ENCODE results near the gene UGGT2. TPM values are rescaled to one million over a fixed set of nuclear protein-coding genes. Genes with fewer than 3 reads are reported as not detected.

UGGT2 gene
- 14.5 and 28.0 TPM in 2 replicates for total RNA-seq (2014; rRNA removed; shearing (Covaris generic))

GRCh38 chr13:96053003-96053703 is at the start of gene UGGT2:
Gene UGGT2 (minus strand): TSS chr13:96053401. CDS start chr13:96053312, 89 bp downstream.
- peak within 1 kb of the TSS; percentile 96 for H3K4me3 ChIP-seq (ENCODE audit: insufficient read depth, low read depth, low read length)
- H3K36me3 ChIP-seq (replicated peaks; ENCODE audit: control insufficient read depth, insufficient read depth, low read length) = no peaks in the 10 kb centered on the region
- no peaks in the 10 kb centered on the region for H3K27me3 ChIP-seq (ENCODE audit: control insufficient read depth, insufficient read depth, low read length)
- peak; percentile 93 for DNase-seq

GRCh38 chr13:96100457-96101220 is 47.4 kb upstream of the UGGT2 start:
- Histone ChIP-seq H3K4me3 (ENCODE audit: insufficient read depth, low read depth, low read length) (no peak overlapping the region), H3K36me3 (replicated peaks; ENCODE audit: control insufficient read depth, insufficient read depth, low read length) (no peaks in the 10 kb centered on the region), H3K27me3 (ENCODE audit: control insufficient read depth, insufficient read depth, low read length) (no peaks in the 10 kb centered on the region)
- DNase-seq = no peak

- Histone ChIP-seq H3K4me3 (ENCODE audit: insufficient read depth, low read depth, low read length) (no peak overlapping the region), H3K27me3 (ENCODE audit: control insufficient read depth, insufficient read depth, low read length) (peaks cover 55% of the 10 kb centered on the region), H3K36me3 (replicated peaks; ENCODE audit: control insufficient read depth, insufficient read depth, low read length) (no peaks in the 10 kb centered on the region)
- no peak for DNase-seq
These were observed 40.2 kb upstream of the UGGT2 start for GRCh38 chr13:96093296-96094006.

- Histone ChIP-seq H3K36me3 (replicated peaks; ENCODE audit: control insufficient read depth, insufficient read depth, low read length) (no peaks in the 10 kb centered on the region), H3K4me3 (ENCODE audit: insufficient read depth, low read depth, low read length) (peak overlapping the region; percentile 44), H3K27me3 (ENCODE audit: control insufficient read depth, insufficient read depth, low read length) (peaks cover 63% of the 10 kb centered on the region)
- peak; percentile 66 for DNase-seq
These were observed 38.2 kb upstream of the UGGT2 start for GRCh38 chr13:96091164-96092117.

GRCh38 chr13:96090240-96091101 is 37.3 kb upstream of the UGGT2 start:
- Histone ChIP-seq H3K4me3 (ENCODE audit: insufficient read depth, low read depth, low read length) (peak overlapping the region; percentile 55), H3K36me3 (replicated peaks; ENCODE audit: control insufficient read depth, insufficient read depth, low read length) (no peaks in the 10 kb centered on the region), H3K27me3 (ENCODE audit: control insufficient read depth, insufficient read depth, low read length) (peaks cover 63% of the 10 kb centered on the region)
- DNase-seq = peak; percentile 82

- peak; percentile 90 for DNase-seq
- H3K4me3 ChIP-seq (ENCODE audit: insufficient read depth, low read depth, low read length) = peak within 1 kb of the TSS; percentile 55
- H3K36me3 ChIP-seq (replicated peaks; ENCODE audit: control insufficient read depth, insufficient read depth, low read length) = no peaks in the 10 kb centered on the region
- peaks cover 63% of the 10 kb centered on the region for H3K27me3 ChIP-seq (ENCODE audit: control insufficient read depth, insufficient read depth, low read length)
These were observed 36.6 kb upstream of the UGGT2 start, which contains the start of gene HS6ST3 for GRCh38 chr13:96089749-96090239. Gene HS6ST3 (plus strand): TSS chr13:96090107.

GRCh38 chr13:96089139-96089538 is 35.9 kb upstream of the UGGT2 start:
- H3K27me3 ChIP-seq (ENCODE audit: control insufficient read depth, insufficient read depth, low read length) = peaks cover 59% of the 10 kb centered on the region
- H3K4me3 ChIP-seq (ENCODE audit: insufficient read depth, low read depth, low read length) = no peak overlapping the region
- no peak for DNase-seq
- H3K36me3 ChIP-seq (replicated peaks; ENCODE audit: control insufficient read depth, insufficient read depth, low read length) = no peaks in the 10 kb centered on the region

- Histone ChIP-seq H3K36me3 (replicated peaks; ENCODE audit: control insufficient read depth, insufficient read depth, low read length) (no peaks in the 10 kb centered on the region), H3K4me3 (ENCODE audit: insufficient read depth, low read depth, low read length) (no peak overlapping the region), H3K27me3 (ENCODE audit: control insufficient read depth, insufficient read depth, low read length) (peaks cover 36% of the 10 kb centered on the region)
- no peak for DNase-seq
These were observed 33.5 kb upstream of the UGGT2 start for GRCh38 chr13:96086736-96087135.

GRCh38 chr13:96082640-96083039 is 29.4 kb upstream of the UGGT2 start:
- Histone ChIP-seq H3K4me3 (ENCODE audit: insufficient read depth, low read depth, low read length) (no peak overlapping the region), H3K27me3 (ENCODE audit: control insufficient read depth, insufficient read depth, low read length) (no peaks in the 10 kb centered on the region), H3K36me3 (replicated peaks; ENCODE audit: control insufficient read depth, insufficient read depth, low read length) (no peaks in the 10 kb centered on the region)
- no peak for DNase-seq

- no peak overlapping the region for H3K4me3 ChIP-seq (ENCODE audit: insufficient read depth, low read depth, low read length)
- H3K27me3 ChIP-seq (ENCODE audit: control insufficient read depth, insufficient read depth, low read length) = no peaks in the 10 kb centered on the region
- H3K36me3 ChIP-seq (replicated peaks; ENCODE audit: control insufficient read depth, insufficient read depth, low read length) = no peaks in the 10 kb centered on the region
- DNase-seq = no peak
These were observed 28.7 kb upstream of the UGGT2 start for GRCh38 chr13:96081888-96082287.

GRCh38 chr13:96080676-96081075 is 27.5 kb upstream of the UGGT2 start:
- no peak for DNase-seq

GRCh38 chr13:96075953-96076543 is 22.8 kb upstream of the UGGT2 start:
- no peak overlapping the region for H3K4me3 ChIP-seq (ENCODE audit: insufficient read depth, low read depth, low read length)
- H3K36me3 ChIP-seq (replicated peaks; ENCODE audit: control insufficient read depth, insufficient read depth, low read length) = no peaks in the 10 kb centered on the region
- H3K27me3 ChIP-seq (ENCODE audit: control insufficient read depth, insufficient read depth, low read length) = no peaks in the 10 kb centered on the region
- no peak for DNase-seq

More at GRCh38 chr13:96080676-96081075, 27.5 kb upstream of the UGGT2 start:
- H3K36me3 ChIP-seq (replicated peaks; ENCODE audit: control insufficient read depth, insufficient read depth, low read length) = no peaks in the 10 kb centered on the region
- H3K4me3 ChIP-seq (ENCODE audit: insufficient read depth, low read depth, low read length) = no peak overlapping the region
- H3K27me3 ChIP-seq (ENCODE audit: control insufficient read depth, insufficient read depth, low read length) = no peaks in the 10 kb centered on the region

- no peaks in the 10 kb centered on the region for H3K36me3 ChIP-seq (replicated peaks; ENCODE audit: control insufficient read depth, insufficient read depth, low read length)
- no peak overlapping the region for H3K4me3 ChIP-seq (ENCODE audit: insufficient read depth, low read depth, low read length)
- no peaks in the 10 kb centered on the region for H3K27me3 ChIP-seq (ENCODE audit: control insufficient read depth, insufficient read depth, low read length)
- no peak for DNase-seq
These were observed 19.2 kb upstream of the UGGT2 start for GRCh38 chr13:96072392-96072791.
